GM18951 (cell line): ENCODE measurements around the gene P2RX6.
"Not testable (repeated sequence)": the region's sequence is repeated elsewhere in the genome, so short reads cannot be mapped to it uniquely, and the experiment has no call there.

Experiments
- POLR2A ChIP-seq: IDR thresholded peaks from 4 replicates; pipeline ENCODE4 v1.6.1; 2011; ENCODE audit warnings: mild to moderate bottlenecking; ENCODE audit not compliant: insufficient read length, insufficient read depth; ENCODE audit errors: extremely low read depth
- in situ Hi-C: fragments of 300-500 bp; cut with MboI; formaldehyde crosslinking; loops from one replicate; pipeline ENCODE4 v1.12.0; 2022; ENCODE audit warnings: low sequenced_read_pairs, mixed read lengths, inconsistent platforms; ENCODE audit not compliant: unreplicated experiment

The P2RX6 gene

GRCh38 chr22:21067075-21067900 is 52.3 kb downstream of the P2RX6 start:
- in situ Hi-C loops: no loop called here

DNA sequence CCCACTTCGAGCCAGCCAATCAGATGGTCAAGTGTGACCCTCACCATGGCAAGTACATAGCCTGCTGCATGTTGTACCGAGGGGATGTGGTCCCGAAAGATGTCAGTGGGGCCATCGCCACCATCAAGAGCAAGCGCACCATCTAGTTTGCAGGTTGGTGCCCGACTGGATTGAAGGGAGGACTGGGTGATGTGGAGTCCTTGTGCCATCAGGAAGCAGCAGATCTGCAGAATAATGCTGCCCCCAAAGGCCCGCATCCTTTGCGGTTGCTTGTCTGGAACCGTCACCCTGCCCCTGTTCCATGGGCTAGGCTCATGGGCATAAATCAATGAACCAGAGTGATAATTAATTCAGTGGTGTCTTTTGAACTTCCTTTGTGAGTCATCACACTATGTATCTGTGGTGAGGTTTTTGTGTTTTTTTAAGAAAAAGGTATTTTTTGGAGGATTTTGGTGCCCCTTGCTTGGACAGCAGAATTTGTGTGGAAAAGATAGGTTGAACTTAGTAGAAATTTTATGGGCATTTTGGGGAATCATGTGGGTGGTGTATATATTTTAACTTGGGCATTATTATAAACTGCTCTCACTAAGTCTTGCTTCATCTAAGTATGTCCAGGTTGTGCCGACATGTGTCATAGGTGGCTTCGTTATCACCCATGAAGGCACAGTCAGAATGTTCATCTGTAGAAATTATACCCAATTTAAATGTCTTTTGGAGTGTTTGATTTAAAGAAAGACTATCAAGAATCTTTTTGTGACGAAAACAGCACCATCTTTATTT is 53.1 kb downstream of the P2RX6 start:
- TF ChIP-seq POLR2A: no peak
- in situ Hi-C loops: no loop called here

More at GRCh38 chr22:21067075-21067900, 52.3 kb downstream of the P2RX6 start:
- TF ChIP-seq POLR2A: no peak

DNA sequence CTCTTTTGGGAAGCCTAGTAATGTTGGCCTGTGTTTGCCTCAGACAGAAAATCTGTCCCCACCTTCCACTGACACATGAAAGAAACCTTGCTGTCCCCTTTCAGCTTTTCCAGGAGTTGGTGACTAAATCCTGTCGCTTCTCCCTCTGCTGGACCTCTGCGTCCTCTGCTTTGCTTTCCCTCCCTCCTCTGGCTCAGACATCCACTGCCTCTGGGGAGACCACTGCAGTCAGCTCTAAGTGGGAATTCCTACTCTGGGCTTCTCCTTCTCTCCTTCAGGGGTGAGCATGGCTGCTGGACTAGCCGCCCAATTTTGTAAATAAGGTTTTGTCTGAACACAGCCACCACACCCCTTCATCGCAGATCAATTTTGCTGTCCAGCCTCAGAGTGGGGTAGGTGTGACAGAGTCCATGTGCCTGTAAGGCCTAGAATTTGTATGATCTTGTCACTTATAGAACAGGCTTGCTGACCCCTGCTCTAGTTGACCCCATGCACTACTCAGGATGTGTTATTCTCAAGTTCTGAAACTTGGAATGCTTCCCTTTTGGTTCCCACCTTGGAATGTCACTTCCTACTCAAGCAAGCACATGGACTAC is 53.8 kb downstream of the P2RX6 start:
- in situ Hi-C loops: no loop called here
- no peak for TF ChIP-seq POLR2A

DNA sequence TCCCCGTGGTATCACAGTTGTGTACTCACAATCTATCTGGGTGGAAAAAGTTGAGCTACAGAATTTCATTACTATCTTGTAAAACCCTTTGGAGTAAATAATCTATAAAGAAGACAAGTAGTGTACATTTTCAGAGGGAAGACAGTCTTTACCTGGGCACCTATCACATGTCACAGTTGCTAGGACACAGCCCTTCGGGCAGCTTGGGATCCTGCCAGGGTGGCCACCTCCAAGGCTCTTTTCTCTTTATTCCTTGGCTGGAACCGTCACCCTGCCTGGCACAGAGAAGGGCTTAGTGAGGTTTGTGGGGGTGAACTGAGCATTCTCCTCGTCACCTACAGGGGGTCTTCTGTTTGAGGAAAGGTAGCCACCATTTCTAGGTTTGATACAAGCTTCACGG is 54.4 kb downstream of the P2RX6 start:
- in situ Hi-C loops: no loop called here

DNA sequence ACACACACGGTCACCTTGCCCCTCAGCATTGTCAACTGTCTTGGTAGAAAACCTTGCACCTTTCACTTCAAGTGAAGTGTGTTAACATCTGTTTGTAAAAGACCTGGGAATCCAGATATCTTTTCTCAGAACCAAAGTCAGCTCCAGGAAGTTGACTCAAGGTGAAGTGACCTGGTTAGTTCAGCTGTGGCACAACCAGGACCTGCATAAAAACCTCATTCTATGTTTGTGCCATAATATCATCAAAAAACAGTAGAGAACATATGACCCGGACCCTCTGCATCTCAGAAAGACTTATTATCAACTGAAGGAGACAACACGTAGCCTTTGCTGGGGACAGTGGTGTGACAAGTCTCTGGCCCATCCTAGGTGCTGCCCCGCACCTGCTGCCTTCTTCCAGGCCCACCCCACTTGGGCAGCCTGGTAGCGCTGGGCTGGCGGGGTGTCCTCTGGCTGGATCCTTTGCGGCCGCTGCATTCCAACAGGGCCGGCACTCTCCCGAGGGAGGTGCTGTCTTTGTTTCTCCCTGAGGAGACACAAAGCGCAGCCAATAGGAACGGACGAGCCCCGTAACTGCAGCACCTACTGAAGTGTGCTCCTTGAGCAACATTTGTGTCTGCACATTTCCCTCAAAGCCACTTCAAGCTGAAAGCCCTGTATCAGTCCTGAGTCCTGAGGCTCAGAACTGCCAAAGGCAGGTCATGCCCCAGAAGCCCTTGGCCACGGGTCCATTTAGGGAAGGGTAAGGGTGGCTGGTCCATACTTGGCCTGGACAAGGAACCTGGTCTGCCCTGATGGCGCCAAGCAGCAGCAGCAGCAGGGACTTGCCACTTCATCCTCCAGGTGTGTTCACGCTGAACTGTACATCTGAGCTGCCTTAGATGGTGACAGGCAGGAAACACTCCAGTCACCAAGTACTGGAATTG is 56.0 kb downstream of the P2RX6 start:
- TF ChIP-seq POLR2A: no peak
- in situ Hi-C loops: no loop called here

More for the DNA sequence above, 54.4 kb downstream of the P2RX6 start:
- no peak for TF ChIP-seq POLR2A

DNA sequence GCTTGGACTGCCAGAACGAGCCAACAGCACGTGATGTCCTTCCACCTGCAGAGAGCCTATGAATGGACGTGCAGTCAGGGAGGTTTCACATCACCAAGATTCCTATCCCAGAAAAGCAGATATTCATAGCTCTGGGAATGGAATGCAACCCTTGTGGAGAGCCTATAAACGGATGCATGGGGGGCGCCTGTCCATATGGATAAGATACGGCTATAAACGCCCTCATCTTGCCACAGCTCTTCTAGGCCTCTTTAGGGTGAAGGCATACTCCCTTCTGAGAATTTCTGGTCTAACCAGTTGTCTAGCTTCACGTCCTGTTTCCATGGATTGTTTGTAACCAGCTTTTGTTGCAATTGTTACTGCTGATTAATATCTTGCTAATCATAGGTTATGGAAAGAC is 56.8 kb downstream of the P2RX6 start:
- in situ Hi-C loops: not testable (repeated sequence)

DNA sequence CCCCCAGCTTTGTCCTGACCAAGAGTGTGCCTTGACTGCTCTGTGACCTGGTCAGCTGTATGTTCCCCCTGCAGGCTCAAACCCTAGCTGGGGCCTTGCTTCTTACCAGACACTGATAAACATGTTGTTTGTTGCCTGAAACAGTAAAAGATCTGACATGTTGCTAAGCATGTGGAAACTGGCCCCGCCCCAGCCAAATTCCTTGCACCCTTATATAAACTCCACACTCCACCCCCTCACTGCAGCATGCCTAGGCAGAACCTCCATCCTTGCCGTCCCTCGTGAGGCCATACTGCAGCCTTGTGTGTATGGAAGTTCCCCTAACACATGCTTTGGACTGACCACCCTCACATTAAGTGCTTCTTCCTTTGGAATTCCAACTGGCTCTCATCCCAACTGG is 58.1 kb downstream of the P2RX6 start:
- in situ Hi-C loops: no loop called here
- no peak for TF ChIP-seq POLR2A

GRCh38 chr22:21073482-21073881 is 58.5 kb downstream of the P2RX6 start:
- in situ Hi-C loops: no loop called here
- no peak for TF ChIP-seq POLR2A

DNA sequence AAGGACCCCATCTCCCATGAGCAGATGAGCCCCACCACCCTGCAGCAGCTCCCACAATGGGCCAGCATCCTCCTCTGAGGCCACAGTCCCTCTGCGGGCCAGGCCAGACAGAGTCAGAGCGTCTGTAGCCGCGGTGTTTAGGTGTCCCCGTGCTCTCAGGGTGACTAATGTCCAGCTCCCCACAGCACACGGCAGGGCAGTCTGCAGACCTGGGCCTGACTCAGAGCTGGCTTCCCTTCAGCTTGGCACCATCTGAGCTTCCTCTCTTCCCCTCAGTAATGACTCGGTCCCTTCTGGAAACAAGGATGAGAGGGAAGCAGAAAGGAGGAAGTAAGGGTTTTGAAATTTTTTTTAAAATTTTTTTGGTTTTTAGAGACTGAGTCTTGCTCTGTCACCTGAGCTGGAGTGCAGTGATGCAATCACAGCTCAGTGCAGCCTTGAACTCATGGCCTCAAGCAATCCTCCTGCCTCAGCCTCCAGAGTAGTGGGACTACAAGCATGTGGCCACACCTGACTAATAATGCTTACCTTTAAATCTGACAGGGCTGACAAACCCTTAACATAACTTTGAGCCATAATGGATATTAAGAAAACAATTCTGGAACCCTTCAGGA is 59.2 kb downstream of the P2RX6 start:
- in situ Hi-C loops: no loop called here

DNA sequence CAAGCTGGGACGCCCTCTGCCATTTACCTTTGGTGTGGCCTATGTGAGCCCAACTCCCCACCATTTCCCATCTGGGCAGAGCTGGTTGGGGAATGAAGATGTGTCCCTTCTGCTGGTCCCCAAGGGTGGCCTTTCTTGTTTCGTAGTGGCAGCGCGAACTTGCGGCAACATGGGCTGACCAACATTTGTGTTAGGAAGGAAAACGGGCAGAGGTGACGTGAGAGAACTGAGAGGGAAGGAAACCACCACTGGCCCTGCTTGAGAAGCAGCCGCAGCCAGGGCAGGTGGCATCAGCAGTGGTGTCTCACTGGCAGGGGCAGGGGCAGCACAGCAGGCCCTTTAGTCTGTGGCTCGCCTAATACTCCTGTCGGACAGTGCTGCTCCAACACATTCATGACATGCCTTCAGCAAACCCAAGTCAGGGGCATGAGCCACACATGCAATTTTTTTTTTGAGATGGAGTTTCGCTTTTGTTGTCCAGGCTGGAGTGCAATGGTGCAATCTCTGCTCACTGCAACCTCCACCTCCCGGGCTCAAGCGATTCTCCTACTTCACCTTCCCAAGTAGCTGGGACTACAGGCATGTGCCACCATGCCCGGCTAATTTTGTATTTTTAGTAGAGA is 60.7 kb downstream of the P2RX6 start:
- no peak for TF ChIP-seq POLR2A
- in situ Hi-C loops: no loop called here

More for the DNA sequence above, 59.2 kb downstream of the P2RX6 start:
- TF ChIP-seq POLR2A: no peak

DNA sequence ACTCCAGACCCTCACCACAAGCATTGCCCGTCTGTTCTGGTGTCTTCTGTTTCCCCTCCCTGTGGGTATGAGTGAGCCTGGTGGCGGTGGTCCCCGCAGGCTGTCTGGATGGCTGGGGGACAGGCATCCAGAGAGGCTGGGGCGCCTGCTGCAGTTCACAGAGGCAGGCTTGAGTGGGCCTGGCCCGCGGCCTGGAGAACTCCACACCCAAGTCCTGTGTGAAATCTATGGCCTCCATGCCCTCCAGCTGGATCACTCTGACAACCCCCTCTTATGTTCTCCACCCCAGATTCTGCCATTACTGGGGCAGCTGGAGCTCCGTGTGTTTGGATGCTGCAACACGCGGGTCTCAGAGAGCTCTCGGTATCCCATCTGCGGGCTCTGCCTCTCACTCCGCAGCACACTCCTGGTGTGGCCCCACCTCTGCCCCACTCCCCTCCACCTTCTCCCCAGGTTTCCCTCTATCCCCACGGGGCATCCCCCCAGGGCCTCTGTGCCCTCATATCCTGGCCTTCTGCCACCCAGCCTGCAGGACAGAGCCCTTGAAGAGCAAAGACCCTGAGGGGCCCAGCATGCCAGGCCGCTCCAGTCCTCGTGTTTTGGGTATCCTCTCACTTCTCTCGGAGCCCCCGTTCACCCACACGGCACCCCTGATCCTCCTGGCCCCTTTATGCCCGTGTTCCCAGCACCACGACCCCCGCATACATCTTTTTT is 62.1 kb downstream of the P2RX6 start:
- TF ChIP-seq POLR2A: no peak
- in situ Hi-C loops: no loop called here
